ENCODE data around the gene ITGA7.

The ITGA7 gene

GRCh38 chr12:55715833-55716581, 8.3 kb upstream of the ITGA7 start, which contains the start of gene BLOC1S1:
Gene BLOC1S1 (plus strand): TSS chr12:55716046. CDS start chr12:55716052, 6 bp downstream.
- no peak for TF ChIP-seq CTCF (IDR thresholded peaks at IDR 0.05)
- no peak for TF ChIP-seq ZFX (IDR thresholded peaks at IDR 0.05; ENCODE audit: borderline replicate concordance)
- H3K27ac ChIP-seq, result peak within 1 kb of the TSS; percentile 99

GRCh38 chr12:55715169-55715764, 7.6 kb upstream of the ITGA7 start:
- TF ChIP-seq ZFX (IDR thresholded peaks at IDR 0.05; ENCODE audit: borderline replicate concordance) (no peak), CTCF (IDR thresholded peaks at IDR 0.05) (no peak)
- H3K27ac ChIP-seq, result peak overlapping the region; percentile 99

GRCh38 chr12:55713721-55714120, 6.0 kb upstream of the ITGA7 start:
- TF ChIP-seq ZFX (IDR thresholded peaks at IDR 0.05; ENCODE audit: borderline replicate concordance) (no peak), CTCF (IDR thresholded peaks at IDR 0.05) (no peak)
- no peak overlapping the region for H3K27ac ChIP-seq

- H3K27ac ChIP-seq, result no peak overlapping the region
- no peak for TF ChIP-seq CTCF (IDR thresholded peaks at IDR 0.05)
Measured at GRCh38 chr12:55712700-55713415, 5.2 kb upstream of the ITGA7 start.

GRCh38 chr12:55711786-55712553, 4.3 kb upstream of the ITGA7 start:
- TF ChIP-seq CTCF (IDR thresholded peaks at IDR 0.05) (no peak), ZFX (IDR thresholded peaks at IDR 0.05; ENCODE audit: borderline replicate concordance) (no peak)
- no peak overlapping the region for H3K27ac ChIP-seq

- TF ChIP-seq ZFX (IDR thresholded peaks at IDR 0.05; ENCODE audit: borderline replicate concordance) (no peak), CTCF (IDR thresholded peaks at IDR 0.05) (no peak)
- H3K27ac ChIP-seq, result no peak overlapping the region
Measured at GRCh38 chr12:55708695-55709233, 1.1 kb upstream of the ITGA7 start.
